Measurements from ENCODE around the gene INAFM2. TPM values are rescaled to one million over a fixed set of nuclear protein-coding genes. Genes with fewer than 3 reads are reported as not detected.

Gene INAFM2
- total RNA-seq, 1 donor from 2014 or later = 33.8 TPM

- intact Hi-C loops (cut with DNase I) = no loop called here
- Histone ChIP-seq H3K4me1 (no peaks in the 10 kb centered on the region), H3K27me3 (ENCODE audit: low read depth) (no peaks in the 10 kb centered on the region), H3K4me3 (no peak overlapping the region), H3K9me3 (no peaks in the 10 kb centered on the region), H3K27ac (no peak overlapping the region), H3K36me3 (peaks cover 28% of the 10 kb centered on the region)
- peak; percentile 13 for DNase-seq
- no peak for ATAC-seq
- no peak for TF ChIP-seq CTCF (IDR thresholded peaks at IDR 0.05)
Measured at GRCh38 chr15:40298216-40298935, 25.1 kb upstream of the INAFM2 start.

- DNase-seq (no peak), ATAC-seq (no peak)
- intact Hi-C loops (cut with DNase I) = no loop called here
- Histone ChIP-seq H3K27ac (no peak overlapping the region), H3K4me3 (no peak overlapping the region), H3K4me1 (no peaks in the 10 kb centered on the region), H3K9me3 (no peaks in the 10 kb centered on the region), H3K36me3 (peaks cover 18% of the 10 kb centered on the region), H3K27me3 (ENCODE audit: low read depth) (no peaks in the 10 kb centered on the region)
- no peak for TF ChIP-seq CTCF (IDR thresholded peaks at IDR 0.05)
Measured at GRCh38 chr15:40300367-40300766, 23.1 kb upstream of the INAFM2 start.

GRCh38 chr15:40300771-40301170 is 22.7 kb upstream of the INAFM2 start:
- H3K9me3 ChIP-seq = no peaks in the 10 kb centered on the region
- no peaks in the 10 kb centered on the region for H3K27me3 ChIP-seq (ENCODE audit: low read depth)
- TF ChIP-seq CTCF (IDR thresholded peaks at IDR 0.05) = no peak
- peaks cover 18% of the 10 kb centered on the region for H3K36me3 ChIP-seq
- H3K4me1 ChIP-seq = peaks cover 2% of the 10 kb centered on the region
- intact Hi-C loops (cut with DNase I) = no loop called here
- H3K27ac ChIP-seq = no peak overlapping the region
- DNase-seq (no peak), ATAC-seq (no peak)
- H3K4me3 ChIP-seq = no peak overlapping the region

- Histone ChIP-seq H3K4me3 (no peak overlapping the region), H3K9me3 (no peaks in the 10 kb centered on the region), H3K4me1 (peaks cover 7% of the 10 kb centered on the region), H3K27ac (no peak overlapping the region), H3K36me3 (peaks cover 18% of the 10 kb centered on the region), H3K27me3 (ENCODE audit: low read depth) (no peaks in the 10 kb centered on the region)
- ATAC-seq = no peak
- no peak for TF ChIP-seq CTCF (IDR thresholded peaks at IDR 0.05)
- no peak for DNase-seq
- intact Hi-C loops (cut with DNase I) = no loop called here
Measured at GRCh38 chr15:40301467-40302179, 21.9 kb upstream of the INAFM2 start.

- Histone ChIP-seq H3K4me3 (no peak overlapping the region), H3K27ac (no peak overlapping the region), H3K9me3 (no peaks in the 10 kb centered on the region), H3K27me3 (ENCODE audit: low read depth) (no peaks in the 10 kb centered on the region), H3K36me3 (peaks cover 18% of the 10 kb centered on the region), H3K4me1 (peaks cover 7% of the 10 kb centered on the region)
- intact Hi-C loops (cut with DNase I) = no loop called here
- TF ChIP-seq CTCF (IDR thresholded peaks at IDR 0.05) = no peak
- ATAC-seq (no peak), DNase-seq (no peak)
Measured at GRCh38 chr15:40302288-40302886, 21.1 kb upstream of the INAFM2 start.
